GM21381 (cell line): Measurements from ENCODE around the gene WDR13.
"Not testable (repeated sequence)": the region's sequence is repeated elsewhere in the genome, so short reads cannot be mapped to it uniquely, and the experiment has no call there.

Experiments used
- ATAC-seq: cut with Tn5 transposase; IDR thresholded peaks from one replicate; pipeline ENCODE4 v1.9.1; 2021; ENCODE audit warnings: mild to moderate bottlenecking, moderate library complexity; ENCODE audit not compliant: unreplicated experiment

Gene WDR13

DNA sequence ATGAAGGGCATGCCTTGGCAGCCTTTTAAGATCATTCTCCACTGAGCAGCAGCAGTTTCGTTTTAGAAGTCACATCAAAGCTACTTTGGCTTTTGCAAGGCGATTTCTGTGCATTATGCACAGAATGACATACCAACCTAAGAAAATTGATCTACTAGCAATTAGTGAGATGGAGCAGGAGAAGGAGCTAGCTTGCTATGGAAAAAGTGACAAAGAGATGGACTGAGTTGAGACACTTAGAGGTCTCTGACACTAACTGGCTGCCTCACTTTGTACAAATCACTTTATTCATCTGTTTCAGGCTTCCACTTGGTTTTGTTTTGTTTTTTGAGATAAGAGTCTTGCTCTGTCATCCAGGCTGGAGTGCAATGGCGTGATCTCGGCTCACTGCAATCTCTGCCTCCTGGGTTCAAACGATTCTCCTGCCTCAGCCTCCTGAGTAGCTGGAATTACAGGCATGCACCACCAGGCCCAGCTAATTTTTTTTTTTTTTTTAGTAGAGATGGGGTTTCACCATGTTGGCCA, 54.8 kb downstream of the WDR13 start:
- ATAC-seq, result not testable (repeated sequence)

DNA sequence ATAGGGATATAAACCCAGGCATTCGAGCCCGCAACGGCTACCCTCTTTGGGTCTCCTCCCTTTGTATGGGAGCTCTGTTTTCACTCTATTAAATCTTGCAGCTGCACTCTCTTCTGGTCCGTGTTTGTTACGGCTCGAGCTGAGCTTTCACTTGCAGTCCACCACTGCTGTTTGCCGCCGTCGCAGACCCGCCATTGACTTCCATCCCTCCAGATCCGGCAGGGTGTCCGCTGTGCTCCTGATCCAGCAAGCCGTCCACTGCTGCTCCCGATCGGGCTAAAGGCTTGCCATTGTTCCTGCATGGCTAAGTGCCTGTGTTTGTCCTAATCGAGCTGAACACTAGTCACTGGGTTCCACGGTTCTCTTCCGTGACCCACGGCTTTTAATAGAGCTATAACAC, 57.5 kb downstream of the WDR13 start:
- not testable (repeated sequence) for ATAC-seq
